Head of caudate nucleus (tissue), 42 donors: ENCODE measurements around the gene NR5A1.

Experiments used
- DNase-seq, 42 donors: peaks; one replicate each; pipeline versions ENCODE4 v3.0.0 to v3.0.0-alpha.2; 2020 to 2021; ENCODE audit warnings: mixed read lengths in 7 of 42
- intact Hi-C: fragments of 100-400 bp; cut with DNase I; formaldehyde crosslinking; loops from one replicate; pipeline ENCODE4 v1.15.0; 2022

NR5A1 gene

DNA sequence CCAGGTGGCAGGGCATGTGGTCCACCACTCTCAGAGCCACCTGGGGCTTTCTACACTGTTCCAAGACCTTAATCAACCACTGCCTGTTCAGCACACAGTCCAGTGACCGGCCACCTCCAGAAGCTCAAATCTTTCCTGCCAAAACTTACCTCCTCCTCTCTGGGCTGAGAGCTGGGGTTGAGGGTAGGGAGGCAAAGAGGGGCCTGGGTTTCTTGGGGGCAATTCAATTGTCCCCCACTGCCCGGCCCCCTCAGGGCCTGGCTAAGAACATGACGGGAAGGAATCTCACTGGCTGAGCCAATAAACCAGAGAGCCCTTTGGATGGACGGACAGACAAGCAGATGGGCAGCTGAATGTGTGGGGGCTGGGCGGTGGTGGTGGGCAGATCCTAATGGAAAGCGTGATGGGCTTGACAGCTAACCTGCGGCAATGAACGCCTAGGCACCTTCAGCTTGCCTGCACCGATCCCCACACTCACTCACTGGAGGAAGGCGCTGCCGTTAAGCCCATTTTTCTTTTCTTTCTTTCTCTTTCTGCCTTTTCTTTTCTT lies 5.4 kb downstream of the NR5A1 start:
- intact Hi-C loops = no loop called here
- DNase-seq = no peak

- no peak for DNase-seq
- intact Hi-C loops = no loop called here
These were observed 6.2 kb downstream of the NR5A1 start for GRCh38 chr9:124500796-124501611.

DNA sequence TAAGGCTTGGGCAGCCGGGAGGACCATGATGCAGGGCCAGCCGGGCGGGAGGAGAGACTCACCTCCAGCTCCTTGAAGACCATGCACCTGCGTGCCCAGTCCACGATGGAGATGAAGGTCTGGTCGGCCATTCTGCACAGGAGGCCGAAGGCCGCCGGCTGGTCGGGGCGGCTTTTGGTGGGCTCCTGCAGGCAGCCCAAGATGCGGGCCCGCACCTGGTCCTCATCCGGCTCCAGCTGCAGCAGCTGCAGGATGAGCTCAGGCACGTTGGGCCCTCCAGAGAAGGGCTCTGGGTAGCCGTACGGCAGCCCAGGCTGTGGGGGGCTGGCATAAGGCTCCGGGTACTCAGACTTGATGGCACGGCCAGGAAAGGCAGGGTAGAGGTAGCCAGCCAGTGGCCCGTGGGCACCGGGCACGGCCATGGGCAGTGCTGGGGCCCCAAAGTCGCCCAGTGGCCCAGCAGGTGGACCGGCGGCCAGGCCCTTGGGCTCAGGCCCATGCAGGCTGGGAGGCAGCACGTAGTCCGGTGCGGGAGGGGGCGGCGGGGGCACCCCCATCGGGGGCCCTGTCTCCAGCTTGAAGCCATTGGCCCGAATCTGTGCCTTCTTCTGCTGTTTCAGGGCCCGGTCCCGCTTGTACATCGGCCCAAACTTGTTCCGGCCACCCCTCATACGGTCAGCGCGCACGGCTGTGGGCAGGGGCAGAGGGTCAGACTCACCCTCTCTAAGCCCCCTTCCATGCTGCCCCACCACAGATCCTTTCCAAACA lies 7.0 kb downstream of the NR5A1 start:
- no peak for DNase-seq
- intact Hi-C loops = no loop called here

DNA sequence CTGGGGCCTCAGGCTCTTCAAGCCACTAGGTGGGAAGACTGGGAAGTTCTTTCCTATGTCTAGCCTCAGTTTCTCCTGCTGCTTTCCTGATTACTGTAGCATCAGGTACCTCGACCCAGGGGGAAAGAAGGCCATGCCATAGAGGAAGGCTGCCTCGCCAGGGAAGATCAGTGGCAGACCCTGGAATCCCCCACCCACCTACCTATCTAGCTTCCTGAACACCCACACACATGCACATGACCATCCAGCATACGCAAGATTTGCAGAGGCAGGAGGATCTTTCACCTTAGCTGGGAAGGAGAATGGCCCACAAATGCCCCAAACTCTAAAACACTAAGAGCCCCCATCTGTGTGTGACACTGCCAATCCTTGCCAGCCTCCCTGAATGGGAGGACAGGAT lies 8.0 kb downstream of the NR5A1 start:
- DNase-seq = no peak
- intact Hi-C loops = no loop called here

DNA sequence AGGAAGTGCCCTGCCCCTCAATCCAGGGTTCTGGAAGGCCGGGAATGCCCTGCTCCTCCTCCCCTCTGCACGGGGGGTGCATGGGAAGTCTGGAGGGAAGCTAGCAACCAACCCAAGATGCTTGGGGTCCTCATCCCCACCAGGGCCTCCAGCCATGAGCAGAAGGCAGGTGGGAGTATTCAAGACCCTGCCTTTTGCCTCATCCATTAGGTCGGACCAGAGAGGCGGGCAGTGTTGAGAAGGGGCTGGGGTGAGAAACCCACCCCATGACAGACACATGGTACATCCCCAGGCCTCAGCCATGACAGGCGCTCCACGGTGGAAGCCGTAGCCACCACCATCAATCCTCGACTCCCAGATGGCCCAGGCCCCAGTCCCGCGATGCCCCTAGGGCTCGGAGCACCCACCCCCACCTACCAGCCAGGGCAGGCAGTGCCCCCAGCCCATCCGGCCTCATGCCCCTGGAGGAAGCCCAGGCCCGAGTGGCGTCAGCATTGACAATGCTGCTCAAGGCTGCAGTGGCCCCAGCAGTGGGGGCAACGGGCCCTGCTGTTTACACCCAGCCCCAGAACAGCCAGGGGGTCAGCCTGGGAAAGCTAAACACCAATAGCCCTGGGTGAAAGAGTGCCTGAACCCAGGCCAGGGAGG lies 8.6 kb downstream of the NR5A1 start:
- DNase-seq = no peak

DNA sequence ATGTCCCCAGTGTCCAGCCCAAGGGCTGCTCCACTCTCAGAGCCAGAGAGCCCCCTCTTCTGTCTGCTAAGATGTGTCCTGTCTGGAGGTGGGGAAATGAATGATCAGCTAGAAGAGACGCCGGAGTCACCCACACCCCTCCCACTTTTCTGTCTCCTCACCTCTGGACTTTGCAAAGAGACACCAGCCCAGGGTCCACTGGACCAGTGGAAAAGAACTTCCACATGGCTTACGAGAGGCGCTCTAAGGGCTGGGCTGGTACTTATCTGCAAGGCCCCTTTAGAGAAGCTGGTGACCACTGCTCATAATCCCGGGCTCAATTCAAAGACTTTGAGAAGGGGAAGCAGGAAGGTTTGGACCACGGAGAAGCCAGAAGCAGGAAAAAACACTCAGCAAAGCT lies 9.2 kb downstream of the NR5A1 start:
- intact Hi-C loops = no loop called here
- no peak for DNase-seq

More for the DNA sequence above, 8.6 kb downstream of the NR5A1 start:
- intact Hi-C loops = no loop called here

DNA sequence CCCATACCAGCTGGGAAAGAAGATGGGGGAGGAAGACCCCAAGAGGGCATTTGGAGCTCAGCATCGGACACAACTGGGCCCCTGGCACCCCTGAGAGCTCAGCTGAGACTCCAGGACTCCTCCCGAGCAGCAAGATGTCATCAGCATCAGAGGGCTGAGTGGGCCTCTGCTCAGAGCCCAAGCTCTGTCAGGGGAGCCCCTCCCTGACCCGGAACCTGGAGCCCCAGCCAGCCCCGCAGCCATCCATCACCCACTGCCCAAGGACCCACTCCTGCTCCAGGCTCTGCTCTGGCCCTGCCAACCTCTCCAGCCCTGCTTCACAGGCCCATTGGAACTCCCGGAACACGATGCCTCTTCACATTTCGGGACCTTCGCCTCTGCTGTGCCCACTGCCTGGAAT lies 9.8 kb downstream of the NR5A1 start:
- no peak for DNase-seq
- intact Hi-C loops = no loop called here

DNA sequence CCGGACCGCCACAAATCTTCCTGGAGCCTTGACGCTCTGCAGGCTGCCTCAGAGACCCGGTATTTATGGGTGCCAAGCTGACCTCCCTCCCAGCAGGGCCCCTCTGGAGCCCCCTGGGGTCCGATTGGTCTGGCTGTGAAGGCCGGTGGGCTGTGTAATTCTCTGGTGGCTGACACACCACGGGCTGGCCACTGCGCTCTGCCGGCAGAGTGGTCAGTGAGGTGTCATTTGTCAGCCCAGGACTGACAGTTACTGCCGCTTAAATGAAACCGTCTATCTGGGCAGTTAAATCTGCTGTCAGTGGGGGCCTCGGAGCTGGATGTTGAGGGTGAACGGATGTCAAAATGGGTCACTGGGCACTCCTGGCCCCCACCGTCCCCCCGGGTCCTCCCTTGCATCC lies 10.7 kb downstream of the NR5A1 start:
- intact Hi-C loops = no loop called here
- DNase-seq = no peak

DNA sequence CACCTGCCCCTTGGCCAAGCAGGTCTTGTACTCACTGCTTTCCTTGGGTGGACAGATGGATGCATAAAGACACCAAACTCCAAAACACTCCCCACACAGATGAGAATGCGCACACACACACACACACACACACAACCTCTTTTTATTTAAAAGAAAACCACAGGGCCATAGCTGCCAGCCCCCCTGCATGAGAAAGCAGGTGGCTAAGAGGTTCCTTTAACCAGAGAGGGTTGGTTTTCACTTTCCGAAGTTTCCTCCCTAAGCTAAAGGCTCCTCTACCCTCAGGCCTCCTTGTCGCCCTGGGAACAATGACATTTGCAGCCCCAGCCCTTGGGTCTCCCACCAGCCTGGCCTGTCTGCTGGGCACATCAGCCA lies 11.1 kb downstream of the NR5A1 start:
- intact Hi-C loops = no loop called here
- no peak for DNase-seq

DNA sequence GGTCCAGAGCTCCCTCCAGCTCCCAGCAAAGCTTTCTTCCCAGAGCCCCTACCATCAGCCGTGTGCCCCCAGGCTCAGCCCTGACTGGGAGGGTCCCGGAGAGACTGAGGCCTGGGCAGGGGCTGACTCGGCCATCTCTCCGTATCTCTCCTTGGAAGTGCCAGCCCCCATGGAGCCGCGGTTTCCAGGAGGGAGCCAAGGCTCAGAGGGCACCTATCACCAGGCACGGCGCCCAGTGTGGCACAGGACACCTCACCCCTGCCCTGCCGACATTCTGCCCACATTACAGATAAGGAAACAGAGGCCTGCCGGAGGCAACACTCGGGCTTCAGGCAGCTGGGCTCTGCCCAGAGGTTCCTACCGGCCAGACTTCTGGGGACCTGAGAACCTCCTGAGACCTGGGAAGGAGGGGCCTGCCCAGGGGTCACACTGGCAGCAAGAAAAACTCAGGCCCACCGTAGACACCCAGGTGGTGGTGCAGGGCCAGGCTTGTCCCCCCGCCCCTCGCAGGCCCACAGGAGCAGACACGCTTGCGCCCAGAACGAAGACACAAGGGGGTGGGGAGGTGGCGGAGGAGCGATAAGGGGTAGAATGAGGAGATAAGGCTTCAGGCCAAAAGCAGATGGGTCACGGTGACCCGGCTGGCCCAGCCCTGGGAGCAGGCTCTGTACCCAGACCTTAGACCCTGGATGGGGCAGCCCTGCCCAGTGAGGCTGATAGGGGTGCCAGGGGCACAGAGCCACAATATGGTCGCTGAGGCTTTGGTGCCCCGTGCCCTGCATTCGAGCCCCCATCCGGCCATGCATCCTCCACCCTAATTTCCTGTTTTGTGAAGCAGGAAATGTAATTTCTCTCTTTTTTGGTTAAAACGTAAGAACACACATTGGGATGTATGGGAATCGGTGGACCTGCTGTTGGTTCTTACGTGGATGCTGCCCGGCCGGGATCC lies 11.8 kb downstream of the NR5A1 start:
- DNase-seq = no peak
- intact Hi-C loops = no loop called here

GRCh38 chr9:124493794-124494479 lies 13.3 kb downstream of the NR5A1 start:
- intact Hi-C loops = no loop called here
- no peak for DNase-seq

- DNase-seq = no peak
- intact Hi-C loops = no loop called here
These were observed 14.0 kb downstream of the NR5A1 start for GRCh38 chr9:124493218-124493617.

DNA sequence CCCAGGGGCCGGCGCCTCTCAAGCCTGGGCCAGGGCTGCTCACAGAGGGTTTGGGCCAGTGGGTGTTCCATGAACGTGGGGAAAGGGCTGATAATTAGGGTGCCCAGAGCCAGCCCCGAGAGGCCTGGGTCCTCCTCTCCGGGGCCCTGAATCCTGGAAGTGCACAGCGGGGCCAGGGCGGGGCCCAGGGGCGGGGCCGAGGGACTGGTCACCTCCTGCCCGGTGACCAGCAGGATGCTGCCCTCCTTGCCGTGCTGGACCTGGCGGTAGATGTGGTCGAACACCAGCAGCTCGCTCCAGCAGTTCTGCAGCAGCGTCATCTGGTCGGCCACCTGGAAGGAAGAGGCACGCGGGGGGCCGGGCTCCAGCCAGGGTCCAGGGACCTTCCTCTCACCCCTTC lies 14.4 kb downstream of the NR5A1 start:
- DNase-seq = no peak
- intact Hi-C loops = no loop called here

- intact Hi-C loops = no loop called here
- DNase-seq = no peak
These were observed 15.9 kb downstream of the NR5A1 start for GRCh38 chr9:124491049-124491975.

- DNase-seq = no peak
- intact Hi-C loops = no loop called here
These were observed 17.2 kb downstream of the NR5A1 start for GRCh38 chr9:124490004-124490403.

DNA sequence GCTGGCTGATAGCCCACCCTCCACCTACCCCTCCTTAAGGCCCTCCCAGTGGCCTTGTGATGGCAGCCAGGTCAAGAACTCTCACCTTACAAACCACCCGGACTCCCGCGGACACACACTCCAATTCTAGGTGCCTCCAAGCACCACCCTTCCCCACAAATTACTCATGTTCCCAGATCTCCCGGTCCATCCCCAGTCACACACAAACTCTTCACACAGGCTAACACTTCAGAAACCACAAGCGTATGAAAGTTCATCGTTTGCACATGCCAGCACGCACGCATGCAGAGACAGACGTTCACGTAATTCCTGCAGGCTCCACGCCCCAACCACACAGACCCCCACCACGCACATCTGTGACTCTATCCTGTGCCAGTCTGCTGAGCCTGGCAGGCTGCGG lies 18.0 kb downstream of the NR5A1 start:
- intact Hi-C loops = no loop called here
- DNase-seq = no peak

- intact Hi-C loops = no loop called here
- no peak for DNase-seq
These were observed 18.5 kb downstream of the NR5A1 start for GRCh38 chr9:124488641-124489210.
